Measurements from ENCODE around the gene PKLR. TPM values are rescaled to one million over a fixed set of nuclear protein-coding genes. Genes with fewer than 3 reads are reported as not detected.

PKLR gene
- total and polyA plus RNA-seq, 2 donors (not counting 1 experiment from before 2014, with no cell fraction given): not detected

GRCh38 chr1:155322953-155323728 is 21.9 kb upstream of the PKLR start:
- Histone ChIP-seq H3K9ac (ENCODE audit: low read length) (peak overlapping the region; percentile 98), H4K20me1 (ENCODE audit: control insufficient read depth, insufficient read depth, low read length, poor library complexity, severe bottlenecking) (no peaks in the 10 kb centered on the region), H3K4me3 (ENCODE audit: control extremely low read depth in 1 of 5, extremely low read depth in 1 of 5, insufficient read depth in 1 of 5, low read depth in 2 of 5, low read length in 4 of 5) (peak overlapping the region; percentile 64 to 100 (median 97)), H3K79me2 (ENCODE audit: control insufficient read depth, insufficient read depth, low read length) (peaks cover 4% of the 10 kb centered on the region), H2AFZ (ENCODE audit: insufficient read depth, low read depth, low read length, poor library complexity, severe bottlenecking) (peak overlapping the region; percentile 98), H3K27ac (ENCODE audit: low read length in 2 of 2) (peak overlapping the region; percentile 81 to 85), H3K4me2 (replicated peaks; ENCODE audit: low read depth, low read length, poor library complexity, severe bottlenecking) (peak overlapping the region; percentile 99), H3K27me3 (replicated peaks in 1 of 4; ENCODE audit: control extremely low read depth in 1 of 4, control insufficient read depth in 3 of 4, insufficient read depth in 4 of 4, low read length in 3 of 4) (no peaks in the 10 kb centered on the region), H3K36me3 (replicated peaks in 1 of 2; ENCODE audit: control extremely low read depth in 1 of 2, control insufficient read depth in 1 of 2, extremely low read depth in 1 of 2, insufficient read depth in 2 of 2, low read length in 1 of 2) (peaks cover 0 to 2% of the 10 kb centered on the region in 2 experiments), H3K9me3 (ENCODE audit: control extremely low read depth in 1 of 3, control insufficient read depth in 2 of 3, insufficient read depth in 1 of 3, low read length in 2 of 3) (peaks cover 0 to 2% (median 0%) of the 10 kb centered on the region in 3 donors), H3K4me1 (ENCODE audit: control insufficient read depth in 2 of 2, insufficient read depth in 2 of 2, low read length in 2 of 2) (peaks cover 17 to 35% of the 10 kb centered on the region in 2 donors)
- H3K4me1 Mint-ChIP-seq: peaks cover 36% of the 10 kb centered on the region
- no peaks in the 10 kb centered on the region for H3K9me3 Mint-ChIP-seq (ENCODE audit: insufficient read depth)
- ATAC-seq (ENCODE audit: low read depth): peak; percentile 48
- peak; percentile 90 for DNase-seq
- H3K4me3 Mint-ChIP-seq: peak overlapping the region; percentile 92
- under 1% methylated on average over 48 of the region's 58 CpGs for WGBS (ENCODE audit: insufficient coverage)
- no peaks in the 10 kb centered on the region for H3K27me3 Mint-ChIP-seq
- TF ChIP-seq CTCF (IDR thresholded peaks at IDR 0.05) (peak; percentile 99), EZH2 (IDR thresholded peaks at IDR 0.05; ENCODE audit: borderline replicate concordance, insufficient read depth, low read depth, low read length, poor library complexity, severe bottlenecking) (no peak)
- CTCF ChIA-PET: interaction anchor here (0.7 to 6.5 kb wide), 18 partner anchors 11 to 181 kb away, joined by 3 to 128 read pairs (median 6); partner anchors contain the start of genes CLK2, ENTREP3, FDPS and MTX1
- H3K27ac Mint-ChIP-seq: peak overlapping the region; percentile 75
- intact Hi-C loops (cut with micrococcal nuclease): loop anchor here (1.0 to 10.0 kb wide), 9 partner anchors 15 to 1182 kb away; partner anchors contain the start of genes ASH1L, FDPS, HCN3 and MEF2D
- POLR2A ChIA-PET: interaction anchor here (0.7 to 1.5 kb wide), 7 partner anchors 15 to 622 kb away, joined by 3 to 6 read pairs (median 4); partner anchors contain the start of genes CLK2, FDPS, HCN3 and ZBTB7B

Data from B cell (primary cell).